GM18870 (cell line): Measurements from ENCODE around the gene CCL28.
"Not testable (repeated sequence)": the region's sequence is repeated elsewhere in the genome, so short reads cannot be mapped to it uniquely, and the experiment has no call there.

Source experiments
- ATAC-seq: cut with Tn5 transposase; IDR thresholded peaks from one replicate; pipeline ENCODE4 v1.9.1; 2021; ENCODE audit warnings: moderate library complexity; ENCODE audit not compliant: unreplicated experiment

CCL28 gene

DNA sequence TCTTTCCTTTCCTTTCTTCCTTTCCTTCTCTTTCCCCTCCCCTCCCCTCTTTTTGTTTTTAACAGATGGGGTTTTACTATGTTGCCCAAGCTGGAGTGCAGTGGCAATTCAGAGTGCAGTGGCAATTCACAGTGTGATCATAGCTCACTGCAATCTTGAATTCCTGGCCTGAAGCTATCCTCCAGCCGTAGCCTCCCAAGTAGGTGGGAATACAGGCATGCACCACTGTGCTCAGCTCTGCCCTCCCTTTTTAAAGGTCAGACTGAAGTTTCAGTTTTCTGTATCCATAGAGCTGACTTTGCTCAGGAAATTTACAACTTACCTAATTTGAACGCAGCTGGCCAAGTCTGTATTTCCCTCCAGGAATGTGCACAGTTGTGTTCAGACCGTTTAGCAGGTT, 696 bp downstream of the CCL28 start:
- ATAC-seq = no peak

DNA sequence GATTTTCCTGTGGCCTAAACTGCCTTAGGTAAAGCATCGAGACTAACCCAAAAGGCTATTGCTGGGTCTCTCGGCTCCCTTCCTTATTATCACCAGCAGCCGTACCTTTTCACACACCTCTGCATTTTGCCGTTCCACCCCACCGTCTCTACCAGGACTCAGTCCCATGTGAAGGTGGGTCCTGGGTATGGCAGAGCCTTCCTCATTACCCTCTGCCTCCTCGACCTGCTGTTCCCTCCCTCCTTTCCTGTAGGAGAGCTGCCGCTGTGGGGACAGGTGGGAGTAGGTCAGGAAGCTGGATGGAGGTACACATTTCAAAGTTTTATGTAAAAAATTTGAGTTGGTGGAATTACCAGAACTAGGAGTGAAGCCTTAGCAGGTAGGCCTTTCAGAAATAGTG, 1.8 kb downstream of the CCL28 start:
- ATAC-seq = no peak

DNA sequence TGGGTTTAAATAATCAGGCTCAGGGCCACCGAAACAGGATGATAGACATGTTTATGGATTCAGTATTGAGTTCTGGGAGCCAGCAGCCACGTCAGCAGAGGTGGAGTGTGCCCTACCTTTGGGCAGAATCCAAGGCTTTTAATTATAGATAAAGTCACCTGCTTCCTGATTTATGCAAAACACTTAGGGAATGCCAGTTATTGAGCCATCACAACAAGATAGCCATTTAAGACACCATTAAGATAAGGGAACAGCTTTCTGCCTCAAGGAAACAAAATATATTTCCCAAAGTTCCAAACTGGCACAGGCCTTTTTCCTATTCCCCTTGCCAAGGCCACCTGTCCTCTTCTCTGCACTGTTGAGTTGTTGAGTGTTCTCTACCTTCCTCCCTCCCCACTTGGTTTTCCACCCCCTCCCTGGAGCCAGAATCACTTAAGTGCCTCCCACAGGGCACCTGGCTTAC, 2.4 kb downstream of the CCL28 start:
- no peak for ATAC-seq

DNA sequence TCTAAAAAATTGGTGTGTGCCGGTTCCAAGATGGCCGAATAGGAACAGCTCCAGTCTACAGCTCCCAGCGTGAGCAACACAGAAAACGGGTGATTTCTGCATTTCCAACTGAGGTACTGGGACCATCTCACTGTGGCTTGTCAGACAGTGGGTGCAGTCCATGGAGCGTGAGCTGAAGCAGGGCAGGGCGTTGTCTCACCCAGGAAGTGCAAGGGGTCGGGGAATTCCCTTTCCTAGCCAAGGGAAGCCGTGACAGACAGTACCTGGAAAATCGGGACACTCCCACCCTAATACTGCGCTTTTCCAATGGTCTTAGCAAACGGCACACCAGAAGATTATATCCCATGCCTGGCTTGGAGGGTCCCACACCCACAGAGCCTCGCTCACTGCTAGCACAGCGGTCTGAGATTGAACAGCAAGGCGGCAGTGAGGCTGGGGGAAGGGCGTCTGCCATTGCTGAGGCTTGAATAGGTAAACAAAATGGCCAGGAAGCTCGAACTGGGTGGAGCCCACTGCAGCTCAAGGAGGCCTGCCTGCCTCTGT, 9.6 kb downstream of the CCL28 start:
- not testable (repeated sequence) for ATAC-seq

DNA sequence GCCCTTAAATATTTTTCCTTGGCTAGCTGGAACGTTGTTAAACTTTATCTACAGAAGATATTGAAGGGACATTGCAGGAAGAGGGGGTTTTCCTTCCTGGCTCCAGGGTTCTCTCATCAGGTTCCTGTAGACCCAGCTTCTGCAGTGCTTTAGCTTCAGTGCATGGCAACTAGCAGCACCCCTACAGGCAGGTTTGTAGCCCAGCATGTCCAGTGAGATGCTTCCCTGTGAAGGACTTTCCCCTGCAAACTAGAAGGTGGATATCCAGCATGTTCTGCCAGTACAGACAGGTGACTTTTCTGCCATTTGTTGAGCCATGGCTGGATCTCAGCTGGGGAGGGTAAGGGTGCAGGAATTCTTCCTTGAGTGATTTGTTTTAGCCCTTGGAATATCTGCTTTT, 10.4 kb downstream of the CCL28 start:
- no peak for ATAC-seq

DNA sequence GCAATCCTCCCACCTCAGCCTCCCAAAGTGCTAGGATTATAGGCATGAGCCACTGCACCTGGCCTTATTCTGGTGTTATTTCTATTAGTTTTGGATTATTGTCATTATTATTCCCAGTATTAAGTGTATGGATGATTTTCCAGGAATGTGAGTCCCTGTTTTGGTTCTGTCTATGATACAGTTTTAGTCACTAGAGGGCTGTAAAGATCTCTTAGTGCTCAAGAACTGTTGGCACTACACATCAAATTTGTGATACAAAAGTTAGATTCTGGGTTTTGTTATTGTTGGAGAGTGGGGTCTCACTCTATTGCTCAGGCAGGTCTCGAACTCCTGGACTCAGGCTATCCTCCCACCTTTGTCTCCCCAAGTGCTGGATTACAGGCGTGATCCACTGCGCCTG, 12.1 kb downstream of the CCL28 start:
- ATAC-seq = no peak

DNA sequence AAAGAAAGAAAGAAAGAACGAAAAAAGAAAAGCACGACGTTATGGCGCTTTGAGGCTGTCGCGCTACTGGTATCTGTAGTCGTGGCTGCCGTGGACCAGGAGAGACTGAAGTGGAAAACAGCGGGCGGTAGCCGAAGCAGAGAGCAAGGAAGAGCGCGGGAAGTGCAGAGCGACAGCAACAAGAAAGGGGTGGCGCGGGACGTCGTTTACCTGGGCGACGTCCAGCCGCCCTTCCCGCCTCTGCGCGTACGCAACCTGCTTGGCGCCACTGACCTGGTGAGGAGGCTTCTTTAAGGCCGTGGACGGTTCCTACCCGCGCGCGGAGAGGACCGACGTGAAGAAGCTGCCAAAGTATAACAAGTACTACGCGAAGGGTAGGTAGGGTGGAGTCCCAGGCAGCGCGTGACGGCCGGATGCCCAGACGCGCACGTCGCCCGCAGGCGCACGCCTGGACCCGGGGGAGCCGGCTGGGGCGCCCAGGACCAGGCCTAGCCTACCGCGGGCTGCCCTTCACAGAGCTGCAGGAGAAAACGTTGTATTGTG, 15.4 kb downstream of the CCL28 start:
- ATAC-seq = peak; percentile 87

DNA sequence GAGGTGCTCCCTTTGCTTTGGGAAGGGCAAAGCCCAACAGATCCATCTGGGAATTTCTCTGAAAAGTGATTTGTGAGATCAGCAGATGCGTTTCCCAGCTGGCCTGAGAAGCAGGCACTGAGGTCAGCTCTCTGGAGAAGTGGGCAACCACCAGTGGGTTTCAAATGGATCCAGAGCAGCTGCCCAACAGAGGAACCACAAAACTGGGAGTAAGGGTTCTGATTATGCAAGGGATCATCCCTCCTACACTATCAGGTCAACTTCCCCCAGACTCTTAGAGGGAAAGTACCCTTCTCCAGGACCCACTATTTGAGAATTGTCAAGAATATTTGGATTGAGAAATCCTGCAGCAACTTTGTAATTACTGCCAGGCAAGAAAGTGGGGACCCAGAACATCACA, 21.7 kb downstream of the CCL28 start:
- no peak for ATAC-seq

DNA sequence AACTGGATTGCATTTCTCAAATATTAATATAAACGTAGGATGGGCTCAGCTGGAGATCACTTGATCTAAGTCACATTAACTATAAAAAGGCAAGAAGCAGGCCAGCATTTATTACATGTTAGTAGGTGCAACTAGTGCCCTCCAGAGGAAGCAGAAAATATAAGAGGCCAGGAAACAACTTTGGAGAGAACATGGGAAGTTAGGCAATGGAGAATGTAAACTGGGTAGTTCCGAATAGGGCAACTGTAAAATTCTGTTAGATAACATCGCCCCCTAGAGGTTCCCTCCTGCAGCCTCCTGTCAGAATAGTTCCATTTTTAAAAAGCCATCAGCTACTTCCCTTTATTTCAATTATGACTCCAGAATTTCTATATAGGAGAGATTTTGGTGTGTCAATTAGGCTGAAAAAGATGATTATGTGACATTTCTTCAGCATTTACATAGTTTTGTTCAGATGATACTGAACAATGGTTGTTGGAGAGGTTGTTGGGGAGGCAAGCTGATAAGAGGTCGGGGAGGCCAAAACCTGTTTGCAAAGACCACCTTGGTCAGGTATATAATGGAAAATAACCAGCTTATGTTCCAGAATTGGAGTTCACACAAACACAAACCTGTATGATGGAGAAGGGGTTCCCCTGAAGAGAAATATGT, 22.4 kb downstream of the CCL28 start:
- ATAC-seq = peak; percentile 48

DNA sequence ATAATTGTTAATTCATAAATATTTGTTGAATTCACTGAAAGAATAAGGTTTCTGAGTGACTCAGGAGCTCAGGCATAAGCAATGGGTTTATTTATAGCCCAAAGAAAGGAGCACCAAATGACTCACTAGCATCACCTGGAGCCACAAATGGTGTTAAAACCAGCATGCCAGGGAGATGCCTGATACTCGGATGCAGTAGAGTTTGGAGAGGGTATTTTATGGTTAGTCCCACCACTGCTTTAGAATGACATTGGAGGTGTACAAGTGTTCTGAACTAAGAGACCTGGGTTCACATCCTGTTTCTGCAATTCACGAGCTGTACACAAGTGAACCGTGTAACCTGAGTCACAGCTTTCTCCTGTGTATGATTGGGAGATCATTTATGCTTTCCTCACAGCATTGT, 25.2 kb downstream of the CCL28 start:
- ATAC-seq = peak; percentile 82

DNA sequence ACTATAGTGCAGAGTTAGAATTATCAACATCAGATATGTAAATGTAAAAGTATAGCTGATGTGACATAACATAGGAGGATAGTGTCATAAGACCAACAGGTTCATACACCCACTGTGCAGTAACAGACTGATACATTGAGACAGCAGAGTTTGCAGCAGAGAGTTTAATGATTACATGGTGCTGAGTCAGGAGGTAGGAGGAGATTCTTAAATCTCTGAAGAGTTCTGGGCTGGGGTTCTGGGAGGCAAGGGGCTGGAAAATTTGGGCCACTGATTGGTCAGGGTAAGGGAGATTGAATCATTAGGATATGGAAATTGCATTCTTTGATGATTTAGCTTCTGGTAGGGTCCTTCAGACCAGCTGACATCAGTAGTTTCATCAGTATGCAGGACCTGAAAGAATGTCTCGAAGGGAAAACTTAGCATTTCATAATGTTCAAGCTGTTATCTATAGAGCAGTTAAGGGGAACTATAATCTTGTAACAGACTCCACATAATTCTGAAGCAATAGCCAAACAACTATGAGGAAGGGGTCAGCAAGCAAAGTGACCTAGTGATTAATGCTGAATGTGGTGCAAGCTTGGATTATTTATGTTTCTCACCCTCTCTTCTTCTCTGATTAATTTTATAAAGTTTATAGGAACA, 35.6 kb downstream of the CCL28 start:
- no peak for ATAC-seq

DNA sequence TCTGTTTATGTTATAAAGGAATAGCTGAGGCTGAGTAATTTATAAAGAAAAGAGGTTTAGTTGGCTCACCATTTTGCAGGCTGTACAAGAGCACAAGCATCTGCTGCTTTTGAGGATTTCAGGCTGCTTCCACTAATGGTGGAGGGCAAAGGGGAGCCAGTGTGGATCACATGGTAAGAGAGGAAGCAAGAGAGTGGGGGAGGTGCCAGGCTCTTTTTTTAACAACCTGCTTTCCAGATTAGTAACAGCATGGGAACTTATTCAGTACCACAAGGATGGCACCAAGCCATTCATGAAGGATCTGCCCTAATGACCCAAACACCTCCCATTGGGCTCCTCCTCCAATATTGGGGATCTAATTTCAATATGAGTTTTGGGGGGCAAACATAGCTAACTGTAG, 40.4 kb downstream of the CCL28 start:
- ATAC-seq = no peak

DNA sequence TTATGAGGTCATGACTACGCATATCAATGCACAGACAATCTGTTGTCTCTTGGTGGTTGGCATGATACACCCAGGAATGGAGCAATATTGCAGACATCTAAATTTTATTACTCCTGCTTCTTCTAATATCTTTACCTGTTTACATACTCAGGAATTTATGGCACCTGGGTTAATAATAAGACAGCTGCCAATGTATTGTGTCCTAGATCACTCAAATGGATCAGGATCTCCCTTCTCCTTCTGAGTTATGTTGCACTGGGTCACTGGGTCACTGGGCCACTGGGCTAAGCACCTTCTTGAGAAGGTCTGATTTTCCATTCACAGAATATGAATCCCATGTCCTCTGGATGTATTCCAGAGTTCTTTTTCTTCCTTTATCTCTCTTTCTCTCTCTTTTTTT, 41.8 kb downstream of the CCL28 start:
- ATAC-seq = no peak

DNA sequence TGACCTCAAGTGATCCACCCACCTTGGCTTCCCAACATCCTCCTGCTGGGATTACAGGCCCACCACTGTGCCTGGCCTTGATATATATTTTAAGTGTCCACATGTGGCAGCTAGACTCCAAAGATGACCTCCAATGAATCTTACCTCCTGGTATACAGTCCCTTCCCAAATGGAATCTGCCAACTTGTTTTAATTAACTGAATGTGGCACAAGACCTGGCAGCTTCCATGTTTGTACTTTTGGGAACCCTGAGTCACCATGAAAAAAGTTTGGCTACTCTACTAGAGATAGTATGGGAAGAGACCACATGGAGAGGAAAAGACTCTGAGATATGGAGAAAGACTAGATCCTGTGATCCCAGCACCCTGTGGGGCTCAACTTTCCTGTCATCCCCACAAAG, 42.5 kb downstream of the CCL28 start:
- ATAC-seq = no peak

DNA sequence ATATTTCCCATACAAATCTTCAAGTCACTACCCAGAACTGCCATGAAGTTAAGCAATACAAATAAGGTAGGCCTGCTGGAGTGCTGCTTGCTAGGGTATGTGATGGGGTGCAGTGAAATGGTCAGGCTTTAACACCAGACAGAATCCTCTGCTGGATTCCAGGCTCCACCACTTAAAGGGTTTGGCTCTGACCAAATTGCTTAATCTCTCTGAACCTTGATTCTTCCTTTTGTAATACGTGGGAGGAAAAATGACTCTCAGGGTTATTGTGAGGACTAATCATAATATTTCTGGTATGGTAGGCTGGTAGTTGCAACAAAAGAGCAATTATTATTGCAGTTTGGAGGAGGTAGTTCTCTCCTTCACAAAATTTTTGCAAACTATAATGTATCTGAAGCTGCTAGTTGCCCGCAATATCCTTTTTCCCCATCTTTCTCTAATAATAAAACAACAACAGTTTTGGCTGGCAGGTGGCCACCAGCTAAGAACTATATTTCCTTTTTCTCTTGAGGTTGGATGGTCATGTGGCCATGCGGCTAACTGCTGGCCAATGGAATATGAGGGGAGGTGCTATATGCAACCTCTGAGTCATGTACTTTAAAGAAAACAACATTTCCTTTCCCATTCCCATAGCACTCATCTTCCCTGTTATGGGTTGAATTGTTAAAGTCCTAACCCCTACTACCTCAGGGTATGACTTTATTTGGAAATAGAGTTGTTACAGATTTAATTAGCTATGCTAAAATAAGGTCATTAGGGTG, 44.1 kb downstream of the CCL28 start:
- ATAC-seq = no peak

DNA sequence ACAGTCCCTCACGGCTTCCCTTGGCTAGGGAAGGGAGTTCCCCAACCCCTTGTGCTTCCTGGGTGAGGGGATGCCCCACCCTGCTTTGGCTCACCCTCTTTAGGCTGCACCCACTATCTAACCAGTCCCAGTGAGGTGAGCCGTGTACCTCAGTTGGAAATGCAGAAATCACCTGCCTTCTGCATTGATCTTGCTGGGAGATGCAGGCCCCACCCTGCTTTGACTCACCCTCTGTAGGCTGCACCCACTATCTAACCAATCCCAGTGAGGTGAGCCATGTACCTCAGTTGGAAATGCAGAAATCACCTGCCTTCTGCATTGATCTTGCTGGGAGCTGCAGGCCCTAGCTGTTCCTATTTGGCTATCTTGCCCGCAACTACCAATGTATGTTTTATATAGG, 44.7 kb downstream of the CCL28 start:
- ATAC-seq = no peak

DNA sequence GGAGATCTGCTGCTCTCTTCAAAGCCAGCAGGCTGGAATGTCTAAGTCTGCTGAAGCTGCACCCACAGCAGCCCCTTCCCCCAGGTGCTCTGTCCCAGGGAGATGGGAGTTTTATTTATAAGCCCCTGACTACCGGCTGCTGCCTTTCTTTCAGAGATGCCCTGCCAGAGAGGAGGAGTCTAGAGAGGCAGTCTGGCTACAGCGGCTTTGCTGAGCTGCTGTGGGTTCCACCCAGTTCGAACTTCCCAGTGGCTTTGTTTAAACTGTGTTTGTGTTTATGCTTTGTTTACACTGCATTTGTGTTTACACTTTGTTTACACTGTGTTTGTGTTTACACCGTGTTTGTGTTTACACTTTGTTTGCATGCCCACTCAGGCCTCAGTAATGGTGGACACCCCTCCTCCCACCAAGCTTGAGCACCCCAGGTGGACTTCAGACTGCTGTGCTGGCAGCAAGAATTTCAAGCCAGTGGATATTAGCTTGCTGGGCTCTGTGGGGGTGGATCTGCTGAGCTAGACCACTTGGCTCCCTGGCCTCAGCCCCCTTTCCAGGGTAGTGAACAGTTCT, 45.4 kb downstream of the CCL28 start:
- ATAC-seq = not testable (repeated sequence)

DNA sequence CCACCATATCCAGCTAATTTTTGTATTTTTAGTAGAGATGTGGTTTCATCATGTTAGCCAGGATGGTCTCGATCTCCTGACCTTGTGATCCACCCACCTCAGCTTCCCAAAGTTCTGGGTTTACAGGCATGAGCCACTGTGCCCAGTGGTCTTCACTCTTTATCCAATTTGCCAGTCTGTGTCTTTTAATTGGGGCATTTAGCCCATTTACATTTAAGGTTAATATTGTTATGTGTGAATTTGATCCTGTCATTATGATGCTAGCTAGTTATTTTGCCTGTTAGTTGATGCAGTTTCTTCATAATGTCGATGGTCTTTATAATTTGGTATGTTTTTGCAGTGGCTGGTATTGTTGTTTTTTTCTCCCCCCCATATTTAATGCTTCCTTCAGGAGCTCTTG, 47.0 kb downstream of the CCL28 start:
- ATAC-seq = not testable (repeated sequence)

DNA sequence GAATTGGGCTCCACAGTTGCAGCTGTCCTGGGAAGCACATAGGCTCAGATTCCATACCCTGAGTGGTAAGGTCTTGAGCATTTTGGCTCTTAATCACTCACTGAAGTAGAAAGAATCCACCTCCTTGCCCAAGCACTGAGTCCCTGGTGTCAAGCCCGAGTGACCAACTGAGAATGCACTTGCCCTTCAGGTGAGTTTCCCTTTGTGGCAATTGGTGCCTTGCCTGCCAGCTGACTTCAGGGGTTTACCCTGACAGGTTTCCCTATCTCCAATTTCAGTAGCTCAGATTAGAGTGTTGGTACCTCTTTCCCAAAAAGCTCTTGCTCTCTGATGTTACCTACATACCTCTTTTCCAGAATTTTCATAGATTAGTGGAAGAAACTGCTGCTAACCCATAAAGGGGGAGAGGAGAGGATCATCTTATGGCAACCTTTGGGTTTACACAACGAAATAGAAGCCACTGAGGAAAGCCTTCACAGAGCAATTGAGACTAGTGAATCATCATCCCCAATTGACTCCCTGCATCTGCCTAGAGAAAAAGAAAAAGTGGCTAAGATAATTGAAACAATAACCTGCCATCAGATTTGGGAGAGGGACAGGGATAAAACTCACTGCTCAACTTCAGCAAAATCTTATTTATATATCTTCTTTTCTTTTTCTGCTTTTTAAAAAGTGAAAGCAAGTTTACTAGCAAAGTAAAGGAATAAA, 48.6 kb downstream of the CCL28 start:
- no peak for ATAC-seq

DNA sequence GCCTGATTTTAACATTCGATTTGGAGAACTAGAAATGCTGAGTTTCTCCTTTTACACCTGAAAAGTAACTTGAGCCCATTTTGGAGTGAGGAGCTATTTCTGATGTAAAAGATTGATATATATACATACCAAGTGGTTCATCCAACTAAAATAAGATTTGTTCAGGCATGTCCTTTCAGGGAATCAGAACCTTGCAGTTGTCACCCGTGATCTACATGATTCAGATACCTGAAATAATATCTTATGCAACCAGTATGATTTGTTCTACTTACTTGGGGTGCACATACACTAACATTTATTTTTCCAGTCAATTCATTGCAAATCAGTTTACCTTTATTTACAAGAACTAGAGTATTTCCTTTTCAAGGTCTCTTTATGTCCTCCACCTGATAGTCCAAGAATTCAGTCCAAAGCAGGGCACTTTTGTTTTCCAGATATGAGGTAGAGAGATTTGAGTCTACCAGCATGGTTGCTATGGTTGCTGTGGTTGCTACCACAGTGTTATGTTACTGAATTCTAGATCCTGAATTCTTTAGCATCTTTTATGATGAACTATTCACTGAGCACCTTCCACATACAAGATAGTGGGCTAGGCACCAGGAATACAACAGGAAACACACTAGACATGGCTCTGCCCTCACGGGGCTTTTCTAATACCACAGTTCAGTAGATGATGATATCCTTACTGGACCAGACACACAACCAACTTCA, 49.3 kb downstream of the CCL28 start:
- ATAC-seq = no peak
